CD4-positive, alpha-beta T cell (primary cell): ENCODE measurements around the gene PTGES2. TPM values are rescaled to one million over a fixed set of nuclear protein-coding genes. Genes with fewer than 3 reads are reported as not detected.

Experiments
- ATAC-seq: fragments of 200-7000 bp; cut with Tn5 transposase; one replicate; pipeline ENCODE4 v1.10.0; 2022; ENCODE audit warnings: mild to moderate bottlenecking; ENCODE audit not compliant: poor library complexity
- CTCF ChIA-PET: fragments of 350-600 bp; sonication (Branson Sonifier 250); formaldehyde crosslinking; loops from one replicate; lab custom pipeline; 2021; ENCODE audit warnings: antibody characterized with exemption, inconsistent platforms; lab: Charles Lee
- POLR2A ChIA-PET: fragments of 350-600 bp; sonication (Branson Sonifier 250); formaldehyde crosslinking; loops from one replicate; lab custom pipeline; 2021; ENCODE audit warnings: antibody characterized with exemption, inconsistent platforms; lab: Charles Lee
- DNase-seq, 14 experiments: peaks; one replicate each; pipeline ENCODE4 v3.0.0-alpha.2; 2013 to 2020; ENCODE audit warnings: mixed read lengths in 2 of 14
- H3K27ac ChIP-seq, 2 donors: one replicate each; pipeline versions ENCODE4 v1.5.1 to v1.7.0; 2013; ENCODE audit warnings: low read length in 2 of 2, low read depth in 1 of 2, mild to moderate bottlenecking in 1 of 2
- H3K27me3 ChIP-seq, 2 experiments: 1 replicate in 1 of 2; 2 replicates in 1 of 2; pipeline versions ENCODE4 v1.6.1 to v1.7.0; 2013; ENCODE audit warnings: low read length in 2 of 2, control low read depth in 1 of 2, mild to moderate bottlenecking in 1 of 2, moderate library complexity in 1 of 2; ENCODE audit not compliant: insufficient read depth in 2 of 2, control insufficient read depth in 1 of 2
- H3K36me3 ChIP-seq: one replicate; pipeline ENCODE4 v1.6.1; 2013; ENCODE audit warnings: low read length, control low read depth; ENCODE audit not compliant: insufficient read depth
- H3K4me1 ChIP-seq: one replicate; pipeline ENCODE4 v1.6.1; 2013; ENCODE audit warnings: low read length, control low read depth; ENCODE audit not compliant: insufficient read depth
- H3K4me3 ChIP-seq: one replicate; pipeline ENCODE4 v1.5.1; 2013; ENCODE audit warnings: mild to moderate bottlenecking, low read length, moderate library complexity
- H3K9me3 ChIP-seq, 2 experiments: 1 replicate in 1 of 2; 2 replicates in 1 of 2; pipeline versions ENCODE4 v1.6.1 to v1.7.0; 2013; ENCODE audit warnings: low read length in 2 of 2, mild to moderate bottlenecking in 2 of 2, control low read depth in 1 of 2, moderate library complexity in 1 of 2; ENCODE audit not compliant: control insufficient read depth in 1 of 2, insufficient read depth in 1 of 2
- H3K27ac Mint-ChIP-seq: one replicate; pipeline ENCODE4 v1.8.0; 2020; ENCODE audit warnings: mixed read lengths
- H3K27me3 Mint-ChIP-seq: one replicate; pipeline ENCODE4 v1.8.0; 2021; ENCODE audit warnings: mixed read lengths
- H3K36me3 Mint-ChIP-seq: one replicate; pipeline ENCODE4 v1.8.0; 2021; ENCODE audit warnings: low read depth, mixed read lengths
- H3K4me1 Mint-ChIP-seq: one replicate; pipeline ENCODE4 v1.8.0; 2021; ENCODE audit warnings: low read depth, mixed read lengths
- H3K4me3 Mint-ChIP-seq: one replicate; pipeline ENCODE4 v1.8.0; 2020; ENCODE audit warnings: mild to moderate bottlenecking, mixed read lengths
- H3K9me3 Mint-ChIP-seq: one replicate; pipeline ENCODE4 v1.8.0; 2020; ENCODE audit warnings: mixed read lengths
- CTCF ChIP-seq: fragments of 200-600 bp; IDR thresholded peaks from one replicate; pipeline ENCODE4 v1.8.0; 2022; ENCODE audit warnings: antibody characterized with exemption, mild to moderate bottlenecking
- intact Hi-C, 2 experiments: fragments of 100-400 bp; cut with DNase I in 1 of 2; cut with micrococcal nuclease in 1 of 2; formaldehyde crosslinking; loops; one replicate each; pipeline versions ENCODE4 v1.15.1 to v1.9.0; 2023 to 2025; cut with DNase I, micrococcal nuclease
- total RNA-seq, 174 experiments: library from RNA in 2 of 174; stranded (reverse) in 2 of 174; gene quantifications; one replicate each; pipeline ENCODE4 v1.2.3 and lab custom pipeline; 2021 to 2026

PTGES2 gene
- total RNA-seq, 2 experiments from 2014 or later: 43.7 to 43.8 TPM

- DNase-seq: no peak
Observed at GRCh38 chr9:128152133-128153059, 24.9 kb upstream of the PTGES2 start.

GRCh38 chr9:128151309-128152132 lies 24.0 kb upstream of the PTGES2 start:
- intact Hi-C loops: loop anchor here in 1 of 2 experiments (10.0 kb wide), 1 partner anchor 927 kb away; no protein-coding TSS in a partner anchor
- Mint-ChIP-seq H3K27ac (no peak overlapping the region), H3K4me3 (no peak overlapping the region), H3K9me3 (no peaks in the 10 kb centered on the region), H3K4me1 (no peaks in the 10 kb centered on the region), H3K27me3 (no peaks in the 10 kb centered on the region), H3K36me3 (no peaks in the 10 kb centered on the region)
- Histone ChIP-seq H3K4me3 (no peak overlapping the region), H3K27ac (no peak overlapping the region), H3K36me3 (no peaks in the 10 kb centered on the region), H3K27me3 (no peaks in the 10 kb centered on the region), H3K4me1 (no peaks in the 10 kb centered on the region), H3K9me3 (no peaks in the 10 kb centered on the region)
- ChIA-PET POLR2A (no interaction called here), CTCF (no interaction called here)
- TF ChIP-seq CTCF: no peak
- ATAC-seq (no peak), DNase-seq (no peak)

More at GRCh38 chr9:128152133-128153059, 24.9 kb upstream of the PTGES2 start:
- H3K36me3 ChIP-seq: no peaks in the 10 kb centered on the region
- intact Hi-C loops: loop anchor here in 1 of 2 experiments (10.0 kb wide), 1 partner anchor 928 kb away; no protein-coding TSS in a partner anchor
- Mint-ChIP-seq H3K27ac (no peak overlapping the region), H3K27me3 (no peaks in the 10 kb centered on the region), H3K36me3 (no peaks in the 10 kb centered on the region), H3K9me3 (no peaks in the 10 kb centered on the region), H3K4me3 (no peak overlapping the region), H3K4me1 (no peaks in the 10 kb centered on the region)
- no peaks in the 10 kb centered on the region for H3K27me3 ChIP-seq
- no peak for TF ChIP-seq CTCF
- H3K4me1 ChIP-seq: no peaks in the 10 kb centered on the region
- no peak for ATAC-seq
- ChIA-PET CTCF (no interaction called here), POLR2A (no interaction called here)
- no peaks in the 10 kb centered on the region for H3K9me3 ChIP-seq
- H3K4me3 ChIP-seq: no peak overlapping the region
- no peak overlapping the region for H3K27ac ChIP-seq

GRCh38 chr9:128150594-128151308 lies 23.2 kb upstream of the PTGES2 start:
- Mint-ChIP-seq H3K4me1 (no peaks in the 10 kb centered on the region), H3K27me3 (no peaks in the 10 kb centered on the region)
- CTCF ChIA-PET: no interaction called here

More at GRCh38 chr9:128150594-128151308, 23.2 kb upstream of the PTGES2 start:
- no peaks in the 10 kb centered on the region for H3K27me3 ChIP-seq
- H3K4me3 ChIP-seq: no peak overlapping the region
- H3K9me3 ChIP-seq: no peaks in the 10 kb centered on the region
- Mint-ChIP-seq H3K9me3 (no peaks in the 10 kb centered on the region), H3K36me3 (no peaks in the 10 kb centered on the region), H3K4me3 (no peak overlapping the region), H3K27ac (no peak overlapping the region)
- DNase-seq (peak in 1 of 14 experiments; percentile 12), ATAC-seq (peak; percentile 55)
- no peak for TF ChIP-seq CTCF
- H3K27ac ChIP-seq: no peak overlapping the region
- no peaks in the 10 kb centered on the region for H3K36me3 ChIP-seq
- POLR2A ChIA-PET: no interaction called here
- intact Hi-C loops: loop anchor here in 1 of 2 experiments (10.0 kb wide), 1 partner anchor 926 kb away; no protein-coding TSS in a partner anchor
- no peaks in the 10 kb centered on the region for H3K4me1 ChIP-seq
